NCI-H187 (cell line): ENCODE measurements around the gene HDHD3.
"Not testable (repeated sequence)": the region's sequence is repeated elsewhere in the genome, so short reads cannot be mapped to it uniquely, and the experiment has no call there.

ENCODE experiments used
- DNase-seq, 2 experiments: peaks; one replicate each; lab custom pipeline; 2025; lab: John Stamatoyannopoulos, UW

The HDHD3 gene

GRCh38 chr9:113376634-113377567, at the start of gene HDHD3:
Gene HDHD3, minus strand, starts transcription at chr9:113376986. Its CDS starts 2,632 bp downstream, at chr9:113374354.
- peak; percentile 18 to 45 for DNase-seq

- DNase-seq: no peak
These were observed 48.3 kb upstream of the HDHD3 start for GRCh38 chr9:113425072-113425471.

GRCh38 chr9:113421726-113422125, 44.9 kb upstream of the HDHD3 start:
- no peak for DNase-seq

- DNase-seq: no peak
These were observed 40.6 kb upstream of the HDHD3 start for GRCh38 chr9:113417370-113417769.

GRCh38 chr9:113416149-113416721, 39.4 kb upstream of the HDHD3 start:
- DNase-seq: no peak

- peak; percentile 77 to 86 for DNase-seq
These were observed 33.5 kb upstream of the HDHD3 start, which contains the start of the genes C9orf43 and POLE3 for GRCh38 chr9:113410207-113410864. Gene C9orf43, plus strand, starts transcription at chr9:113410747. Its CDS starts 2,747 bp downstream, at chr9:113413494. Gene POLE3, minus strand, starts transcription at chr9:113410675. Its CDS starts 382 bp downstream, at chr9:113410293.

- DNase-seq: no peak
These were observed 33.1 kb upstream of the HDHD3 start for GRCh38 chr9:113409883-113410206.

GRCh38 chr9:113409481-113409880, 32.7 kb upstream of the HDHD3 start:
- no peak for DNase-seq

GRCh38 chr9:113406873-113407511, 30.2 kb upstream of the HDHD3 start:
- not testable (repeated sequence) for DNase-seq

- not testable (repeated sequence) for DNase-seq
These were observed 29.6 kb upstream of the HDHD3 start for GRCh38 chr9:113406353-113406752.

GRCh38 chr9:113403646-113404045, 26.9 kb upstream of the HDHD3 start:
- no peak for DNase-seq

- peak; percentile 71 to 95 for DNase-seq
These were observed 24.4 kb upstream of the HDHD3 start, which contains the start of gene ALAD for GRCh38 chr9:113401027-113401792. Gene ALAD, minus strand, starts transcription at chr9:113401284. Its CDS starts 7,725 bp downstream, at chr9:113393559.

GRCh38 chr9:113399646-113400200, 22.9 kb upstream of the HDHD3 start:
- DNase-seq: no peak

- DNase-seq: no peak
These were observed 22.0 kb upstream of the HDHD3 start for GRCh38 chr9:113398796-113399195.

GRCh38 chr9:113397203-113397631, 20.4 kb upstream of the HDHD3 start:
- DNase-seq: no peak

GRCh38 chr9:113395000-113395861, 18.4 kb upstream of the HDHD3 start:
- no peak for DNase-seq

- DNase-seq: no peak
These were observed 16.5 kb upstream of the HDHD3 start for GRCh38 chr9:113393281-113393680.

GRCh38 chr9:113391917-113392316, 15.1 kb upstream of the HDHD3 start:
- DNase-seq: no peak

- DNase-seq: no peak
These were observed 13.6 kb upstream of the HDHD3 start for GRCh38 chr9:113390192-113390960.
